HepG2 (cell line): ENCODE results near the gene MRPL34. TPM values are rescaled to one million over a fixed set of nuclear protein-coding genes. Genes with fewer than 3 reads are reported as not detected.

ENCODE experiments used
- ARNT ChIP-seq: fragments of 450-650 bp; IDR thresholded peaks from 2 replicates; pipeline ENCODE4 v1.6.1; 2017
- FOXO1 ChIP-seq: sonication (generic); formaldehyde crosslinking; IDR thresholded peaks from 2 replicates; pipeline ENCODE4 v1.4.0; 2020; ENCODE audit warnings: missing genetic modification reagents
- IRX3 ChIP-seq: sonication (generic); formaldehyde crosslinking; IDR thresholded peaks from 2 replicates; pipeline ENCODE4 v1.8.1; 2023; ENCODE audit warnings: mild to moderate bottlenecking, low read depth, missing genetic modification reagents, borderline replicate concordance
- MED8 ChIP-seq: sonication (generic); formaldehyde crosslinking; IDR thresholded peaks from 2 replicates; pipeline ENCODE4 v1.8.1; 2023; ENCODE audit warnings: mild to moderate bottlenecking, missing genetic modification reagents; ENCODE audit not compliant: insufficient replicate concordance
- NFYB ChIP-seq: sonication (generic); formaldehyde crosslinking; IDR thresholded peaks from 2 replicates; pipeline ENCODE4 v1.4.0; 2020; ENCODE audit warnings: missing genetic modification reagents
- PHF20 ChIP-seq: sonication (generic); formaldehyde crosslinking; IDR thresholded peaks from 2 replicates; pipeline ENCODE4 v1.5.0; 2020; ENCODE audit warnings: mild to moderate bottlenecking, missing genetic modification reagents
- POLR2AphosphoS2 ChIP-seq: IDR thresholded peaks from 2 replicates; pipeline ENCODE4 v1.6.1; 2011; ENCODE audit warnings: low read depth, low read length, improper control_type of control experiment
- SNAI1 ChIP-seq: sonication (generic); formaldehyde crosslinking; IDR thresholded peaks from 2 replicates; pipeline ENCODE4 v1.5.0; 2020; ENCODE audit warnings: mild to moderate bottlenecking, missing genetic modification reagents, borderline replicate concordance
- SOX5 ChIP-seq: IDR thresholded peaks from 2 replicates; pipeline ENCODE4 v1.6.1; 2016; ENCODE audit warnings: borderline replicate concordance
- ZFY ChIP-seq: sonication (generic); formaldehyde crosslinking; IDR thresholded peaks from 2 replicates; pipeline ENCODE4 v1.4.0; 2020; ENCODE audit warnings: missing genetic modification reagents
- ZNF256 ChIP-seq: sonication (generic); formaldehyde crosslinking; conservative IDR thresholded peaks from 2 replicates; pipeline ENCODE4 v1.4.0; 2020; ENCODE audit warnings: missing genetic modification reagents
- ZNF780A ChIP-seq: sonication (generic); formaldehyde crosslinking; IDR thresholded peaks from 2 replicates; pipeline ENCODE4 v1.8.0; 2022; ENCODE audit warnings: mild to moderate bottlenecking, missing genetic modification reagents, moderate library complexity
- polyA plus RNA-seq, 8 experiments: library from polyadenylated mRNA; depleted of rRNA in 3 of 8; stranded (reverse) in 7 of 8; unstranded in 1 of 8; fragments of >200 nt; fragmentation: Illumina TruSeq in 4 of 8; extraction: Trizol in 4 of 8; gene quantifications; 2 replicates each; pipeline versions ENCODE4 v1.2.1 to v1.2.3, GENCODE V29; 2011 to 2016; ENCODE audit warnings: low read depth in 4 of 8, missing spikeins in 1 of 8, mixed read lengths in 1 of 8; ENCODE audit not compliant: insufficient read depth in 1 of 8
- total RNA-seq, 5 experiments: library from RNA; depleted of rRNA; stranded (reverse); fragments of >200 nt; fragmentation: Illumina TruSeq; extraction: Trizol; gene quantifications; 2 replicates each; pipeline ENCODE4 v1.2.3, GENCODE V29; 2016; ENCODE audit warnings: low read depth in 1 of 5
- TF ChIP-seq, protein P1 (sequence below): sonication (generic); formaldehyde crosslinking; IDR thresholded peaks from 2 replicates; pipeline ENCODE4 v1.4.0; 2020; ENCODE audit warnings: missing genetic modification reagents
- TF ChIP-seq, protein P2 (sequence below), 2 experiments: fragments of 450-650 bp in 1 of 2; sonication (generic) in 1 of 2; formaldehyde crosslinking; IDR thresholded peaks; 2 replicates each; pipeline versions ENCODE4 v1.5.0 to v1.8.0; 2020 to 2022; ENCODE audit warnings: mild to moderate bottlenecking in 1 of 2, missing genetic modification reagents in 1 of 2
- TF ChIP-seq, protein P3 (sequence below), 2 experiments: fragments of 450-650 bp in 1 of 2; sonication (generic) in 1 of 2; formaldehyde crosslinking in 1 of 2; IDR thresholded peaks; 2 replicates each; pipeline versions ENCODE4 v1.6.1 to v1.8.0; 2016 to 2022; ENCODE audit warnings: antibody characterized with exemption in 1 of 2, mild to moderate bottlenecking in 1 of 2, missing genetic modification reagents in 1 of 2
- TF ChIP-seq, protein P4 (sequence below): sonication (generic); formaldehyde crosslinking; IDR thresholded peaks from 2 replicates; pipeline ENCODE4 v1.8.1; 2023; ENCODE audit warnings: mild to moderate bottlenecking, inconsistent platforms, moderate library complexity, missing genetic modification reagents, borderline replicate concordance

Gene MRPL34
- total and polyA plus RNA-seq, 2 of the 13 experiments (the other 11 are each of a cell fraction or from before 2014, with no cell fraction given): 74.0 to 77.3 TPM

DNA sequence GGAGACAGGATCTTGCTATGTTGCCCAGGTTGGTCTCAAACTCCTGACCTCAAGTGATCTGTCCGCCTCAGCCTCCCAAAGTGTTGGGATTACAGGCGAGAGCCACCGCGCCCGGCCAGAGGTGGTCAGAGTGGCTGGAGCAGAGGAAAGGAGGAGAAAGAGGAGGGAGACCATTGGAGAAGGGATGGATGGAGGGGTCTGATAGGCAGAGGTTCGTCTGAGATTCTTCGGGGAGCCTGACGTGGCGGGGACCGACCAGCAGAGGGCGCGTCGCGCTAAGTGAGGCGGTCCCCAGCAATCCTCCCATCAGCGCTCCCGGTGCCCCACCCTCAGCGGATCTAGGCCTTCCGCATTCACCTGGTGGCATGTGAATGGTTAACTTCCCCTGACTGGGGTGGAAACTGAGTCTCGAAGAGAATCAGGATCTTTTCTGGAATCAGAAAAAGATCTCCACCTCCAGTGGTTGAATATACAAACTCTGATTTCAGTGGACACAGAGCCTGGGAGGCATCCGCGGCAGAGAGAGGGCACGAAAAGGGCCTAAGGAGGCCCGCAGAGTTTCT, 40.5 kb downstream of the MRPL34 start (continued):
- TF ChIP-seq, protein P1, sequence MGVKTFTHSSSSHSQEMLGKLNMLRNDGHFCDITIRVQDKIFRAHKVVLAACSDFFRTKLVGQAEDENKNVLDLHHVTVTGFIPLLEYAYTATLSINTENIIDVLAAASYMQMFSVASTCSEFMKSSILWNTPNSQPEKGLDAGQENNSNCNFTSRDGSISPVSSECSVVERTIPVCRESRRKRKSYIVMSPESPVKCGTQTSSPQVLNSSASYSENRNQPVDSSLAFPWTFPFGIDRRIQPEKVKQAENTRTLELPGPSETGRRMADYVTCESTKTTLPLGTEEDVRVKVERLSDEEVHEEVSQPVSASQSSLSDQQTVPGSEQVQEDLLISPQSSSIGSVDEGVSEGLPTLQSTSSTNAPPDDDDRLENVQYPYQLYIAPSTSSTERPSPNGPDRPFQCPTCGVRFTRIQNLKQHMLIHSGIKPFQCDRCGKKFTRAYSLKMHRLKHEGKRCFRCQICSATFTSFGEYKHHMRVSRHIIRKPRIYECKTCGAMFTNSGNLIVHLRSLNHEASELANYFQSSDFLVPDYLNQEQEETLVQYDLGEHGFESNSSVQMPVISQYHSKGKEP (CRISPR knock-in tag): no peak
- TF ChIP-seq ZNF780A (CRISPR knock-in tag) (no peak), IRX3 (CRISPR knock-in tag) (no peak), SOX5 (CRISPR knock-in tag) (no peak), PHF20 (CRISPR knock-in tag) (0 out of 2 replicates have a peak, but pooled peaks have one; percentile 26), MED8 (CRISPR knock-in tag) (no peak), NFYB (CRISPR knock-in tag) (no peak), SNAI1 (CRISPR knock-in tag) (no peak), POLR2AphosphoS2 (no peak), ARNT (no peak), ZFY (CRISPR knock-in tag) (peak; percentile 55; the same call in 1 of the 2 replicates), FOXO1 (CRISPR knock-in tag) (0 out of 2 replicates have a peak, but pooled peaks have one; percentile 56), ZNF256 (CRISPR knock-in tag) (no peak)
- TF ChIP-seq, protein P2, sequence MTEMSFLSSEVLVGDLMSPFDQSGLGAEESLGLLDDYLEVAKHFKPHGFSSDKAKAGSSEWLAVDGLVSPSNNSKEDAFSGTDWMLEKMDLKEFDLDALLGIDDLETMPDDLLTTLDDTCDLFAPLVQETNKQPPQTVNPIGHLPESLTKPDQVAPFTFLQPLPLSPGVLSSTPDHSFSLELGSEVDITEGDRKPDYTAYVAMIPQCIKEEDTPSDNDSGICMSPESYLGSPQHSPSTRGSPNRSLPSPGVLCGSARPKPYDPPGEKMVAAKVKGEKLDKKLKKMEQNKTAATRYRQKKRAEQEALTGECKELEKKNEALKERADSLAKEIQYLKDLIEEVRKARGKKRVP (CRISPR knock-in tag; IDR thresholded peaks at IDR 0.05): no peak
- TF ChIP-seq, protein P3, sequence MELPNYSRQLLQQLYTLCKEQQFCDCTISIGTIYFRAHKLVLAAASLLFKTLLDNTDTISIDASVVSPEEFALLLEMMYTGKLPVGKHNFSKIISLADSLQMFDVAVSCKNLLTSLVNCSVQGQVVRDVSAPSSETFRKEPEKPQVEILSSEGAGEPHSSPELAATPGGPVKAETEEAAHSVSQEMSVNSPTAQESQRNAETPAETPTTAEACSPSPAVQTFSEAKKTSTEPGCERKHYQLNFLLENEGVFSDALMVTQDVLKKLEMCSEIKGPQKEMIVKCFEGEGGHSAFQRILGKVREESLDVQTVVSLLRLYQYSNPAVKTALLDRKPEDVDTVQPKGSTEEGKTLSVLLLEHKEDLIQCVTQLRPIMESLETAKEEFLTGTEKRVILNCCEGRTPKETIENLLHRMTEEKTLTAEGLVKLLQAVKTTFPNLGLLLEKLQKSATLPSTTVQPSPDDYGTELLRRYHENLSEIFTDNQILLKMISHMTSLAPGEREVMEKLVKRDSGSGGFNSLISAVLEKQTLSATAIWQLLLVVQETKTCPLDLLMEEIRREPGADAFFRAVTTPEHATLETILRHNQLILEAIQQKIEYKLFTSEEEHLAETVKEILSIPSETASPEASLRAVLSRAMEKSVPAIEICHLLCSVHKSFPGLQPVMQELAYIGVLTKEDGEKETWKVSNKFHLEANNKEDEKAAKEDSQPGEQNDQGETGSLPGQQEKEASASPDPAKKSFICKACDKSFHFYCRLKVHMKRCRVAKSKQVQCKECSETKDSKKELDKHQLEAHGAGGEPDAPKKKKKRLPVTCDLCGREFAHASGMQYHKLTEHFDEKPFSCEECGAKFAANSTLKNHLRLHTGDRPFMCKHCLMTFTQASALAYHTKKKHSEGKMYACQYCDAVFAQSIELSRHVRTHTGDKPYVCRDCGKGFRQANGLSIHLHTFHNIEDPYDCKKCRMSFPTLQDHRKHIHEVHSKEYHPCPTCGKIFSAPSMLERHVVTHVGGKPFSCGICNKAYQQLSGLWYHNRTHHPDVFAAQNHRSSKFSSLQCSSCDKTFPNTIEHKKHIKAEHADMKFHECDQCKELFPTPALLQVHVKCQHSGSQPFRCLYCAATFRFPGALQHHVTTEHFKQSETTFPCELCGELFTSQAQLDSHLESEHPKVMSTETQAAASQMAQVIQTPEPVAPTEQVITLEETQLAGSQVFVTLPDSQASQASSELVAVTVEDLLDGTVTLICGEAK (IDR thresholded peaks at IDR 0.05): no peak
- TF ChIP-seq, protein P3 (CRISPR knock-in tag; IDR thresholded peaks at IDR 0.05): peak; percentile 39; the same call in 1 of the 2 replicates
- TF ChIP-seq, protein P4, sequence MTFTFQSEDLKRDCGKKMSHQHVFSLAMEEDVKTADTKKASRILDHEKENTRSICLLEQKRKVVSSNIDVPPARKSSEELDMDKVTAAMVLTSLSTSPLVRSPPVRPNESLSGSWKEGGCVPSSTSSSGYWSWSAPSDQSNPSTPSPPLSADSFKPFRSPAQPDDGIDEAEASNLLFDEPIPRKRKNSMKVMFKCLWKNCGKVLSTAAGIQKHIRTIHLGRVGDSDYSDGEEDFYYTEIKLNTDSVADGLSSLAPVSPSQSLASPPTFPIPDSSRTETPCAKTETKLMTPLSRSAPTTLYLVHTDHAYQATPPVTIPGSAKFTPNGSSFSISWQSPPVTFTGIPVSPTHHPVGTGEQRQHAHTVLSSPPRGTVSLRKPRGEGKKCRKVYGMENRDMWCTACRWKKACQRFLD (CRISPR knock-in tag): no peak
